NCI-H82 treated with DMSO at 0.1 percent for 48 hours (cell line): ENCODE measurements around the gene SEL1L2.
A peak's percentile ranks its signal among the peaks of the same experiment; 100 is the strongest.
"Not testable (repeated sequence)": the region's sequence is repeated elsewhere in the genome, so short reads cannot be mapped to it uniquely, and the experiment has no call there.

Source experiments
- DNase-seq: peaks from one replicate; lab custom pipeline; 2025; ENCODE audit not compliant: unreplicated experiment; lab: John Stamatoyannopoulos, UW

The SEL1L2 gene

GRCh38 chr20:13990465-13990864 is at the start of gene SEL1L2:
SEL1L2 (minus strand) TSS chr20:13990614; CDS start chr20:13990534, 80 bp downstream.
- DNase-seq: no peak

- DNase-seq: no peak
These were observed 46.2 kb upstream of the SEL1L2 start for GRCh38 chr20:14036567-14036966.

DNA sequence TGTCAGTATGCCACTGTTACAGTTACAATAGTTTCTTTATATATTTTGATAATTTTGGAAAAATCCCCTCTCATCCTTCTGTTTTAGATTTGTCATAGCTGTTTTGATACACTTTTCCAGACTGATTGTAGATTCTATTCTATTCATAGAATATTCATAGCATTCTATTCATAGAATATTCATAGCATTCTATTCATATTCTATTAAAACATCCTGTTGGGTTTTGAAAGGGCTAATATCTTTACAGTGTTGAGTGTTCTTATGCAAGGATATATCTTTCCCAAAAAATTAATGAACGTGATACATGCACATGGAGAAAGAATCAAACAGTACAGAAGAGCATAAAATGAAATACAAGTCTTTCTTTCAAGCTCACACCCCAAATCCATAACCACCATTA is 42.9 kb upstream of the SEL1L2 start:
- no peak for DNase-seq

- DNase-seq: no peak
These were observed 40.6 kb upstream of the SEL1L2 start for GRCh38 chr20:14030991-14031390.

- no peak for DNase-seq
These were observed 22.3 kb upstream of the SEL1L2 start for GRCh38 chr20:14012671-14013070.

GRCh38 chr20:14009208-14009607 is 18.8 kb upstream of the SEL1L2 start:
- DNase-seq: no peak

GRCh38 chr20:14005996-14006395 is 15.6 kb upstream of the SEL1L2 start:
- DNase-seq: no peak

GRCh38 chr20:14000917-14001316 is 10.5 kb upstream of the SEL1L2 start:
- no peak for DNase-seq

DNA sequence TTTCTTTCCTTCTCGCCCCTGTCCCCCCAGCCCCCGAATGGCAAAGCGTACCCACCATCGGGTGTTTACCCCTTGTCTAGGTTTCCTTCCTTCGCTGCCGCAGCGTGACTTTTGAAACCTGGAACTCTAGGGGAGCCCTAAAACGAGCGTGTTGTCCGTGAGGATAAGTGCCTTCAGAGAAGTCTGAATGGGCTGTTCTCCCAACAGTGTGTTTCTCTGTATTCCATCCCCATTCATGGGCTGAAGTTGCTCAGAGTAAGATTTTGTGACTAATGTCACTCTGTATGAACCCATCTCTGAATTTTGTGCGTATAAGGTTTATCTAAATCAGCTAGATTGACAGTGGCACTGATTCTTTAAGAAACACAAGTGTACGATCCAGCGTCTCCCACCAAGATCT is 5.9 kb upstream of the SEL1L2 start:
- DNase-seq: no peak

DNA sequence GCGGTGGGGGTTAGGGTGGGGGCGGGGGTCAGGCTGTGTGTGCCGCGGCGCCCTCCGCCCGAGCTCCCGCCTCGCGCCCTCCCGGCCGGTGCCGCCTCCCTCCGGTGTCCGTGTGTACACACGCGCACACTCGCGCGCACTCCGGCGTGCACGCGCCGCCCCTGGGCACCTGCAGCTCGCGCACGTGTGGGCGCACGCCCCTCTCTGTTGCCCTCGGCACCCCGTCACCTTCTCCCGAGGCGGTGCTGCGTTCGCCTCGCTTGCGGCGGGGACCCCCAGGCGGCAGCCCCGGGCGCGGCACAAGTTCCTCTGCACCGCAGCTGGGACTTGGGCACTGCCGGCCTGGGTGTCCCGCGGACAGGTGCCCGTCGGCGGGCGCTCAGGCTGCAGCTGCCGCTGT is 5.4 kb upstream of the SEL1L2 start:
- no peak for DNase-seq

- DNase-seq: peak; percentile 78
These were observed 4.8 kb upstream of the SEL1L2 start, which contains the start of gene MACROD2 for GRCh38 chr20:13995086-13995665. MACROD2 (plus strand) TSS chr20:13995516.

GRCh38 chr20:13991955-13992354 is 1.5 kb upstream of the SEL1L2 start:
- not testable (repeated sequence) for DNase-seq

DNA sequence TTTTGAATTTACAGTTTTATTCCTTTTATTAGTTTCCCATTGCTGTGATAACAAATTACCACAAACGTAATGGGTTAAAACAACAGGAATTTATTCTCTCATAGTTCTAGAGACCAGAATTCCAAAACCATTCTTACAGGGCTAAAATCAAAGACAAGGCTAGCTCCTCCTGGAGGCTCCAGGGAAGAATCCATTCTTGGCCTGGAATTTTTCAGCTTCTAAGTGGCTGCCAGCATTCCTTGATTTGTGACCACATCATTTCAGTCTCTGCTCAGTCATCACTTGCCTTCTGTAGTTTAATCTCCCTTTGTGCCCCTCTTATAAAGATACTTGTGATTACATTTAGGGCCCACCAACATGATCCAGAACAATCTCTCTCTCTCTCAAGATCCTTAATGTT is 897 bp upstream of the SEL1L2 start:
- no peak for DNase-seq

- no peak for DNase-seq
These were observed 6.2 kb downstream of the SEL1L2 start for GRCh38 chr20:13984211-13984610.

GRCh38 chr20:13960525-13960924 is 29.9 kb downstream of the SEL1L2 start:
- no peak for DNase-seq

DNA sequence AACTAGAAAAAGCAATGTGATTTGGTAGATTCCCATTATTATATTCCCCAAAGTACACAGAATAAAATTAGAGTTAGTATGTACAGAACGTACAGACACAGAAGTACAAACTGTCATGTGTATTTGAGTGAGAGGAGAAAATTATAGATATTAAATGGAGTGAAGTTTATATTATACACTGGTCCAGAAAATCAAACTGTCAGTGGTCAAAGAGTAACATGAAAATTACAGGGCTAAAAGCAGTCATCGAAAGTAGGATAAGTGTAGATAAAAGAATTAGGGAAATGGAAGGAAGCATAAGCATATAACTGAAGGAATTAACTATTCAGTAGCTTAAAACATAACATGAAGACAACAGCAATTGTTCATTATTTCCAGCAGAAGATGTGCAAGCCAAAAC is 30.3 kb downstream of the SEL1L2 start:
- no peak for DNase-seq

DNA sequence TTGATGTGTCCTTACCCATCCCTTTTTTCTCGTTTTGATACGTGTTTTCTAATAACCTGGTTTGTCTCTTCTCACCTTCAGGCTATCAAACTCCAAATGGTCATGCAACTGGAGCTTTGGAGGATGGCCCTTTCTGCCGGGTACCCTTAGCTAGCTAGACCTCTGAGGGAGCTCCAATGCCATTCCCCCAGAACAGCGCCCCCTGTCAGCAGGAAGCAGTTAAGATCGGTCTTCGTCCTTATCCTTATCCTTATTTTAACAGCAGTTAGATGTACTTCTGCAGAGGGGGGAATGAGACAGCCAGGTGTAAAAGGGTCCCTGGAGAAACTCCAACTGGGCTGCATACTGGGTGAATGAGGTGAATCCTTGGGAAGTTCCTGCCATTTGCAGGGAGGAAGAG is 37.2 kb downstream of the SEL1L2 start:
- no peak for DNase-seq

- DNase-seq: no peak
These were observed 42.7 kb downstream of the SEL1L2 start for GRCh38 chr20:13947719-13948118.

DNA sequence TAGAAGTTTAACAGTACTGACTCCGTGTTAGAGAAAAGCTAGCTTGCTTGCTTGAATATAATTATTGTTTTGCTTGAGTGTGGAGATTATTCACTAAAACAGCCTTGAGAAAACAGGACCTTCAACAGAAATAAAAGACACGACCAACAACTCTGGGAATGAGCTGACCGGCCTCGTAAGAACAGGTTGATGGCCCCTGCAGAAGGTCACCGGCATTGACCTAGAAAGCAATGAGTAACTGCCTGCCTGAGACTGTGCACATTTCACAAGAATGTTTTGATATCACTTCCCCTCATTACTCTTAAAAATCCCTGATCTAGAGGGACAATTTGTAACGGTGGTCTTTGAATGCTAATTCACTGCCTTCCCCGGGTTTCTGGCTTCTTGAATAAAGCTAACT is 49.4 kb downstream of the SEL1L2 start:
- DNase-seq: no peak

DNA sequence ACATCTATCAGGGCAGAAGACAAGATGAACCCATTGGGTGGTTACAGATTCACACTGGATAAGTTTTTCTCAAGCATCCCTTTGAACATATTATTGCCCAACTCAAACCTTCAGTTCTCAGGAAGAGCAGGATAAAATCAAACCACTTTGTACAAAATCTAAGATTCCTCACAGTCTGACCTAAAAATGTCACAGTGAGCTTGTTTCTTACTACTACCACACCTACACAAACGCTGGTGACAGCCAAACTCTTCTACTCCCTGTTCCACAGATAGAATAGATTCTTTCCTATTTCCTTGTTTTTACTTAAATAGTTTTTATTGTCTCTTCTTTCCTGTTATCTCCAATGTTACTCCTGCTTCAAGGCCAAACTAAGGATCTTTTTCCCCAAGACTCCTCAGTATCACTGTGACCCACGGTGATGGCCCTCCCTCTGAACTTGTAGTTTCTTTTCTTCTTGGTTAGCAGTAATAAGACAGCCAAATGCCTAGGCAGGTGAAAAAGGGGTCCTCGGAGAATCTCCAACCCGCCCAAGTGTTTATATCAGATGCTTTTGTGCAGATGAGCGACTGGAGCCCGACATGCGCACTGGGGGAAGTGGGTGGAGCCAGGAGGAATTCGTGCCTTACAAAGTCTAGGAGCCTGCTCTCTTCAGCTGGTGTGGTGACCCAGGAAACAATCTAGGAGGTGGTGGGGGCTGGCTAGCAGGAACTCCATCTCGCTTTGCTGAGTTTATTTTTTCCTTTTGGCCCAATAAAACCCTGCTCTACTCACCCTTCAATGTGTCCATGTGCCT is 53.4 kb downstream of the SEL1L2 start:
- DNase-seq: no peak

DNA sequence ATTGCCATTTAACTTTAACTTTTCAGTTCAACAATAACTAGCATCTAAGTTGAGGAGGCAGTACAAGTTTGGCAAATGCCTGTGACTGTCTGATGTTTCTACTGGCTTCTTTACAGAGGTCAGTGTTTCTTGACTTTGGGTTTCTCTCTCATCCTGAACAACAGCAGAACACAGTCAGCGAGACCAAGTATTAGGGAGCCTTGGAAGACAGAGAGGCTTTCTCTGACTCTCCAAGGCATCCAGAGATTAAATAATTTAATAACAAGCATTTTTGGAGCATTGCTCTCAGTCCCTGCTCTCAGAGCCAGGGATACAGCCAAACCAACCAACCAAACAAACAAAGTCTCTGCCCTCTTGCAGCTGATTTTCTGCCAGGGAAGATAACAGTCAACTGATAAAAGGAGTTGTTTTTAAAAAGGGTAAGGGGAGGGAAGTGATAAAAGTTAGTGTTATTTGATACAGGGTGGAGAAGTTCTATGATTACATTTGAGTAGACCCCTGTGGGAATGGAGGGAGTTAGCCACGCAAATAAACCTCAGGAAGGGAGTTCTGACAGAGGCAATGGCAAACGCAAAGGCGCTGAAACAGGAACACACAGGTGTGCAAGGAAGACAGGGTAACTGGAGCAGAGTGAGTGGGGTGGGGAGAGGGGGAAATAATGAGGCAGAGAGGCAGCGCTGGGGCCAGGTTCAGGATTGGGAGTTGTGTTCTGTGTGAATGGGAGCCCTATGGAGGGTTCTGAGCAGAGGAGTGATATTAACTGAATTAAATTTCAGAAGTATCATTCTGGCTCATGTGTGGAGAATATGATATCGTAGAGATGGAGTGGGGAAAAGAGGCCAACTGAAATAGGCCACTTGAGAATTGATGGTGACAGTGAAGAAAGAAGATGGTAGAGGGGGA is 55.2 kb downstream of the SEL1L2 start:
- no peak for DNase-seq

- no peak for DNase-seq
These were observed 60.1 kb downstream of the SEL1L2 start for GRCh38 chr20:13930281-13930680.
